ENCODE results near the gene NGFR. TPM values are rescaled to one million over a fixed set of nuclear protein-coding genes. Genes with fewer than 3 reads are reported as not detected.

The NGFR gene
- polyA plus RNA-seq, 1 experiment = not detected

- H3K27me3 ChIP-seq (ENCODE audit: control insufficient read depth, insufficient read depth, low read length) = peaks cover under 1% of the 10 kb centered on the region
- CTCF ChIA-PET = interaction anchor here (1.2 to 5.3 kb wide), 3 partner anchors 56 to 121 kb away, joined by 4 to 119 read pairs (median 25); no protein-coding TSS in a partner anchor
- no peak for TF ChIP-seq CTCF (IDR thresholded peaks at IDR 0.05; ENCODE audit: low read depth, low read length)
- no peak overlapping the region for H3K4me3 ChIP-seq (ENCODE audit: low read depth, low read length)
- no peaks in the 10 kb centered on the region for H3K9me3 ChIP-seq (ENCODE audit: control insufficient read depth, insufficient read depth, low read length)
- POLR2A ChIA-PET = no interaction called here
- DNase-seq (ENCODE audit: low read depth, low spot score) = no peak
- no peak overlapping the region for H3K27ac ChIP-seq (ENCODE audit: low read depth, low read length)
Observed at GRCh38 chr17:49553676-49554335, 58.7 kb downstream of the NGFR start.

DNA sequence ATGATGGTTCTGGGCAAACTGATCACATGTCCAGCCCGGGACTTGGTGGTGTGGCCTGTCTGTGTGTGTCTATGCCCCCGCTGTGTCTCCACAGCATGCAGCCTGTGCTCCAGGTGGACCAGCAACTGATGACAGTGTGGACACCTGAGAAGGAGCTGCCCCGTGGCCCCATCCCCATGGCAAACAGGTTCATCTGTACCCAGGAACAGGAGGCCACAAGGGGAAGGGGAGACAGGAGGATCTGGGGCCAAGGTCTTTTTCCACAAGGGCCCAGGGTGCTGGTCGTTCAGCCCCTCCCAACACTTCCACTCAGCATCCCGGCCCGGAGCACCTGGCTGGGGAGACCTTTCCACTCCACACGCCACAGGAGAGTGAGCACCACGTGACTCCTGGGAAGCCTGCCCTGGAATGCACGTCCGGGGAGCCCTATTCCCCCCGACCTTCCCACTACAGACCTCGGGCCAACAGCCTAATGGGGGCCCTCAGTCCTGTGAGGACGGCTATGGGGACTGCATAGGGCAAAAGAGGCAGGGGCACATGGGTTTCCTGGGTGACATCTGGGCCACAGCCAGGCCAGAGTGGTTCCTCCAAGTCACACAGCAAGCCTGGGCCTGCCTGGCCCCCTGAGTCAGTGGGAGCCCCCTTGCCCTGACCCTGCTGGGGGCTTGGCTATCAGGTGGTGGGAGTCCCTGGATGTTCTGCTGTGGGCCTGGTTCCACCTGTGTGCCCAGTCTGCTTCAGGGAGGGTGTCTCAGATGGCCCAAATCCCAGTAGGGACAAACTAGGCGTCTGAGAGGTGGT is 59.8 kb downstream of the NGFR start:
- CTCF ChIA-PET = interaction anchor here (1.1 to 5.3 kb wide), 12 partner anchors 11 to 443 kb away, joined by 4 to 119 read pairs (median 22); partner anchors contain the start of gene PHB1
- no peak for DNase-seq (ENCODE audit: low read depth, low spot score)
- Histone ChIP-seq H3K27me3 (ENCODE audit: control insufficient read depth, insufficient read depth, low read length) (peaks cover 6% of the 10 kb centered on the region), H3K4me3 (ENCODE audit: low read depth, low read length) (no peak overlapping the region), H3K9me3 (ENCODE audit: control insufficient read depth, insufficient read depth, low read length) (no peaks in the 10 kb centered on the region), H3K27ac (ENCODE audit: low read depth, low read length) (no peak overlapping the region)
- TF ChIP-seq CTCF (IDR thresholded peaks at IDR 0.05; ENCODE audit: low read depth, low read length) = no peak
- POLR2A ChIA-PET = no interaction called here

DNA sequence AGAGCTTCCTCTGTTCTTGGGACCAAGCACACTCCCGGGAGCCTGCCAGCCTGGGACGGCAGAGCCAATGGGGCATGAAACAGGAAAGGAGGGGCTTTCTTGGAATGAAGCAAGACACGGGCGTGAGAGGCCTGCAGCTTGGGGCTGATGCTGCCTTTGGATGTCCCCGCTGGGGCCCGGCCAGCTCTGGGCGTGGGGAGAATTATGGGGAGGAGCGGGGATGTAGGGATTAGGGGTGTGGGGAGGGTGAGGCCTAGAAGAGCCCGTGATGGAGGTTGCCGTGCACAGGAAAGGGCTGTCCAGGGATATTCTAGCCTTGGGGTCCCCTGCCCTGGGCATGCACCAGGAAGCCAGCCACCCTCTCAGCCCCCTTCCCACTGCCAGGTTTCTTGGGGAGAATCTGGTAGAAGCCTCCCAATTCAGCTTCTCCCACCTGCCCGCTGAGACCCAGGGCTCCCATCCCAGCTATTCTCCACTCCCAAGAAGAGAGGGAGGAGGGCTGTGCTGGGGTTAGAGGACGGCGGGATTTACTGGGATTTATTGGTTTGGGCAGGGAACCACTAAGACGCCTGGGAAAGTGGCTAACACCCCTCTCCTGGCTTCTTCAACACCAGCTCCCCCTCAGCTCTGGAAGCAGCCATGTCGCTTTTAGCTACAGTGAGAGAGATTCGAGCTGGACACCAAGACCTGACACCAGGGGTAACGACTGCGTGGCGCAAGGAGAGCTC is 60.6 kb downstream of the NGFR start:
- ChIA-PET CTCF (interaction anchor here (0.6 to 5.3 kb wide), 36 partner anchors 11 to 830 kb away, joined by 3 to 119 read pairs (median 7); partner anchors contain the start of gene PHB1), POLR2A (no interaction called here)
- no peaks in the 10 kb centered on the region for H3K9me3 ChIP-seq (ENCODE audit: control insufficient read depth, insufficient read depth, low read length)
- TF ChIP-seq CTCF (IDR thresholded peaks at IDR 0.05; ENCODE audit: low read depth, low read length) = no peak
- no peak overlapping the region for H3K4me3 ChIP-seq (ENCODE audit: low read depth, low read length)
- peaks cover 6% of the 10 kb centered on the region for H3K27me3 ChIP-seq (ENCODE audit: control insufficient read depth, insufficient read depth, low read length)
- no peak for DNase-seq (ENCODE audit: low read depth, low spot score)
- H3K27ac ChIP-seq (ENCODE audit: low read depth, low read length) = no peak overlapping the region

DNA sequence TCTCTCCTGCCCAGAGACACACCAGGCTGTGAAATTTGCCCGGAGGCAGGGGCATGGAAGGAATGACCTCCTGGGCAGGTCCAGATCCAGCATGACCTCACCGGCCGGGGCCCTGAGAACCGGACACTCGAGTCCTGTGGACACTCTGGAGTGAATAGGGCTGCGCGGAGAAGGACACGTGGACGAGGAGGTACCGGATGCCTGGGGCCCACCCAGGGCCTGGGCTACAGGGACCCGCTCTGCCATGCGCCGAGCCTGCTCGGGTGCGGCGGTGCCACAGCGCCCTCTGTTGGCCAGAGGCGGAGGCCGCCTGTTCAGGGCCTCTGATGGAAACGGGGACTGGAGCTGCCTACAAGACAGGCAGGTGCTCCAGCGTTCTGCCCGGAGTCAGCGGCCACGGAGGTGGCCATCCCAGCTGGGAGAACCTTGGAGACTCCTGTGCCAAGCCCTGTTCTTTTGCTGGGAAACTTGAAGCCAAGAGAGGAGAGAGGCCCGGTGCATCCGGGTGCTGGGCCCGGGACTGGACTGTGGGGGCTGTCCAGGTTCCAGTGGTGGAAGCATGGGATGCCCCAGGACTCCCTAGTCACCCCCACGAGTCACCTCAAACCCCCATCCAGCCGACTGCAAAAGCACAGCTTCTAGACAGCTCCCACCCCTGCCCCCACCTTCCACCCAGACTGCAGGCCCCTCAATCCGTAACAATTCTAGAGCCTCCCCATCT is 61.3 kb downstream of the NGFR start:
- ChIA-PET CTCF (interaction anchor here (0.5 to 5.3 kb wide), 63 partner anchors 10 to 948 kb away, joined by 3 to 119 read pairs (median 4); partner anchors contain the start of genes NGFR, PHB1, SLC35B1 and ZNF652), POLR2A (no interaction called here)
- Histone ChIP-seq H3K4me3 (ENCODE audit: low read depth, low read length) (no peak overlapping the region), H3K9me3 (ENCODE audit: control insufficient read depth, insufficient read depth, low read length) (no peaks in the 10 kb centered on the region), H3K27me3 (ENCODE audit: control insufficient read depth, insufficient read depth, low read length) (peaks cover 9% of the 10 kb centered on the region), H3K27ac (ENCODE audit: low read depth, low read length) (no peak overlapping the region)
- DNase-seq (ENCODE audit: low read depth, low spot score) = no peak
- peak; percentile 98 for TF ChIP-seq CTCF (IDR thresholded peaks at IDR 0.05; ENCODE audit: low read depth, low read length)
